ENCODE results near the gene ADAM8. TPM values are rescaled to one million over a fixed set of nuclear protein-coding genes. Genes with fewer than 3 reads are reported as not detected.
"Not testable (repeated sequence)": the region's sequence is repeated elsewhere in the genome, so short reads cannot be mapped to it uniquely, and the experiment has no call there.

ADAM8 gene
- polyA plus RNA-seq, 1 of the 3 experiments (the other 2 are of a cell fraction) = 1.7 TPM

DNA sequence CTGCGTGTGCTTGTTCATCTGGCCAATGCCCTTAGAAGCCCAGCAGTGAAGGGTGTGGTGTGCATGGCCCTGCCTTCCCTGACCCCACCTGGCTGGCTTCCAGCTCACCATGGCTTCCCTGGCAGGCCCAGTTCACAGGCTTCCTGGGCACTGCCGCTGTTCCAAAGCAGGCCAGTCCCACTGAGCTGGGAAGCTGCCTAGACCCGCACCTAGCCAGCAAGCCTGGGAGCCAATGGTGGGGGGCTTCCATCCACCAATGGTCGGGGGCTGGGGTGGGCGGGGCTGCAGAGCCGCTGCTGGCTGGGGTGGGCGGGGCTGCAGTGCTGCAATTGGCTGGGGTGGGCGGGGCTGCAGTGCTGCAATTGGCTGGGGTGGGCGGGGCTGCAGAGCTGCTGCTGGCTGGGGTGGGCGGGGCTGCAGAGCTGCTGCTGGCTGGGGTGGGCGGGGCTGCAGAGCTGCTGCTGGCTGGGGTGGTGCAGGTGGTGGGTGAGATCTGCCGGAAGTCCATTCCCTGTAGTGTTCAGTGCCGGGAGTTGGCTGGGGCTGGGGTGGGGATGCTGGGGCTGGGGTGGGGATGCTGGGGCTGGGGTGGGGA lies 47.6 kb upstream of the ADAM8 start:
- Histone ChIP-seq H3F3A (replicated peaks; ENCODE audit: insufficient read depth) (peaks cover 7% of the 10 kb centered on the region), H3K79me2 (ENCODE audit: insufficient read depth) (no peaks in the 10 kb centered on the region), H3K4me3 (ENCODE audit: low read depth in 2 of 2, low read length in 1 of 2) (peak overlapping the region in 1 of 2 experiments; percentile 48; a peak in 2 of 4 replicates), H3K36me3 (replicated peaks in 1 of 2; ENCODE audit: control insufficient read depth in 1 of 2, insufficient read depth in 2 of 2, low read length in 1 of 2) (no peaks in the 10 kb centered on the region), H2AFZ (ENCODE audit: low read depth) (no peak overlapping the region), H3K9me2 (no peaks in the 10 kb centered on the region), H3K27me3 (ENCODE audit: insufficient read depth) (no peaks in the 10 kb centered on the region), H3K9me3 (no peaks in the 10 kb centered on the region), H3K9ac (no peak overlapping the region), H3K27ac (ENCODE audit: low read depth in 2 of 2, low read length in 1 of 2) (peak overlapping the region in 1 of 2 experiments; percentile 93; a peak in 2 of 4 replicates), H4K20me1 (ENCODE audit: insufficient read depth) (no peaks in the 10 kb centered on the region), H3K4me2 (peak overlapping the region; percentile 60; the same call in 1 of the 2 replicates), H3K4me1 (ENCODE audit: control insufficient read depth in 1 of 2, insufficient read depth in 2 of 2, low read depth in 1 of 2, low read length in 1 of 2) (peaks cover 7 to 36% of the 10 kb centered on the region in 2 experiments; a peak in 2 of 4 replicates)
- DNase-seq = peak; percentile 91
- TF ChIP-seq RCOR1 (IDR thresholded peaks at IDR 0.05; ENCODE audit: low read length) (peak; percentile 40; the same call in 1 of the 2 replicates), NFIC (IDR thresholded peaks at IDR 0.05; ENCODE audit: borderline replicate concordance) (peak; percentile 42; the same call in 1 of the 2 replicates), MXI1 (IDR thresholded peaks at IDR 0.05; ENCODE audit: low read depth, low read length) (peak; percentile 57; the same call in 1 of the 2 replicates), GABPA (IDR thresholded peaks at IDR 0.05; ENCODE audit: low read depth) (peak; percentile 65), MEF2A (IDR thresholded peaks at IDR 0.05; ENCODE audit: borderline replicate concordance, low read depth) (no peak), POLR2AphosphoS5 (IDR thresholded peaks at IDR 0.05; ENCODE audit: low read depth, low read length) (peak; percentile 48; the same call in 1 of the 2 replicates)
- TF ChIP-seq, protein P1, sequence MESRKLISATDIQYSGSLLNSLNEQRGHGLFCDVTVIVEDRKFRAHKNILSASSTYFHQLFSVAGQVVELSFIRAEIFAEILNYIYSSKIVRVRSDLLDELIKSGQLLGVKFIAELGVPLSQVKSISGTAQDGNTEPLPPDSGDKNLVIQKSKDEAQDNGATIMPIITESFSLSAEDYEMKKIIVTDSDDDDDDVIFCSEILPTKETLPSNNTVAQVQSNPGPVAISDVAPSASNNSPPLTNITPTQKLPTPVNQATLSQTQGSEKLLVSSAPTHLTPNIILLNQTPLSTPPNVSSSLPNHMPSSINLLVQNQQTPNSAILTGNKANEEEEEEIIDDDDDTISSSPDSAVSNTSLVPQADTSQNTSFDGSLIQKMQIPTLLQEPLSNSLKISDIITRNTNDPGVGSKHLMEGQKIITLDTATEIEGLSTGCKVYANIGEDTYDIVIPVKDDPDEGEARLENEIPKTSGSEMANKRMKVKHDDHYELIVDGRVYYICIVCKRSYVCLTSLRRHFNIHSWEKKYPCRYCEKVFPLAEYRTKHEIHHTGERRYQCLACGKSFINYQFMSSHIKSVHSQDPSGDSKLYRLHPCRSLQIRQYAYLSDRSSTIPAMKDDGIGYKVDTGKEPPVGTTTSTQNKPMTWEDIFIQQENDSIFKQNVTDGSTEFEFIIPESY (IDR thresholded peaks at IDR 0.05; ENCODE audit: borderline replicate concordance, low read depth) = no peak
- TF ChIP-seq, protein P2, sequence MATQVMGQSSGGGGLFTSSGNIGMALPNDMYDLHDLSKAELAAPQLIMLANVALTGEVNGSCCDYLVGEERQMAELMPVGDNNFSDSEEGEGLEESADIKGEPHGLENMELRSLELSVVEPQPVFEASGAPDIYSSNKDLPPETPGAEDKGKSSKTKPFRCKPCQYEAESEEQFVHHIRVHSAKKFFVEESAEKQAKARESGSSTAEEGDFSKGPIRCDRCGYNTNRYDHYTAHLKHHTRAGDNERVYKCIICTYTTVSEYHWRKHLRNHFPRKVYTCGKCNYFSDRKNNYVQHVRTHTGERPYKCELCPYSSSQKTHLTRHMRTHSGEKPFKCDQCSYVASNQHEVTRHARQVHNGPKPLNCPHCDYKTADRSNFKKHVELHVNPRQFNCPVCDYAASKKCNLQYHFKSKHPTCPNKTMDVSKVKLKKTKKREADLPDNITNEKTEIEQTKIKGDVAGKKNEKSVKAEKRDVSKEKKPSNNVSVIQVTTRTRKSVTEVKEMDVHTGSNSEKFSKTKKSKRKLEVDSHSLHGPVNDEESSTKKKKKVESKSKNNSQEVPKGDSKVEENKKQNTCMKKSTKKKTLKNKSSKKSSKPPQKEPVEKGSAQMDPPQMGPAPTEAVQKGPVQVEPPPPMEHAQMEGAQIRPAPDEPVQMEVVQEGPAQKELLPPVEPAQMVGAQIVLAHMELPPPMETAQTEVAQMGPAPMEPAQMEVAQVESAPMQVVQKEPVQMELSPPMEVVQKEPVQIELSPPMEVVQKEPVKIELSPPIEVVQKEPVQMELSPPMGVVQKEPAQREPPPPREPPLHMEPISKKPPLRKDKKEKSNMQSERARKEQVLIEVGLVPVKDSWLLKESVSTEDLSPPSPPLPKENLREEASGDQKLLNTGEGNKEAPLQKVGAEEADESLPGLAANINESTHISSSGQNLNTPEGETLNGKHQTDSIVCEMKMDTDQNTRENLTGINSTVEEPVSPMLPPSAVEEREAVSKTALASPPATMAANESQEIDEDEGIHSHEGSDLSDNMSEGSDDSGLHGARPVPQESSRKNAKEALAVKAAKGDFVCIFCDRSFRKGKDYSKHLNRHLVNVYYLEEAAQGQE (IDR thresholded peaks at IDR 0.05; ENCODE audit: low read depth, low read length) = no peak
- ChIA-PET POLR2A (interaction anchor here (0.8 to 1.7 kb wide), 5 partner anchors 9 to 49 kb away, joined by 3 to 6 read pairs (median 4); partner anchors contain the start of genes CALY and ECHS1), CTCF (interaction anchor here (0.6 to 2.9 kb wide), 4 partner anchors 10 to 808 kb away, joined by 3 to 15 read pairs (median 7); partner anchors contain the start of gene CALY)
- WGBS (ENCODE audit: low lambda C conversion rate) = 0% methylated on average over 3 of the region's 13 CpGs

GRCh38 chr10:133322064-133322709 lies 45.5 kb upstream of the ADAM8 start:
- H3K27ac ChIP-seq (ENCODE audit: low read depth in 2 of 2, low read length in 1 of 2); H4K20me1 ChIP-seq (ENCODE audit: insufficient read depth); H3K4me3 ChIP-seq (ENCODE audit: low read depth in 2 of 2, low read length in 1 of 2); CTCF ChIA-PET; POLR2A ChIA-PET; H2AFZ ChIP-seq (ENCODE audit: low read depth); H3K9ac ChIP-seq; H3K9me3 ChIP-seq; H3K4me2 ChIP-seq; H3K9me2 ChIP-seq; H3K36me3 ChIP-seq (replicated peaks in 1 of 2; ENCODE audit: control insufficient read depth in 1 of 2, insufficient read depth in 2 of 2, low read length in 1 of 2); H3K79me2 ChIP-seq (ENCODE audit: insufficient read depth); H3F3A ChIP-seq (replicated peaks; ENCODE audit: insufficient read depth); H3K27me3 ChIP-seq (ENCODE audit: insufficient read depth); DNase-seq: not testable (repeated sequence)
- peaks cover 2 to 23% of the 10 kb centered on the region in 2 experiments; a peak in 2 of 4 replicates for H3K4me1 ChIP-seq (ENCODE audit: control insufficient read depth in 1 of 2, insufficient read depth in 2 of 2, low read depth in 1 of 2, low read length in 1 of 2)
- 93% methylated on average over 12 of the region's 14 CpGs for whole genome bisulfite sequencing (ENCODE audit: low lambda C conversion rate)

DNA sequence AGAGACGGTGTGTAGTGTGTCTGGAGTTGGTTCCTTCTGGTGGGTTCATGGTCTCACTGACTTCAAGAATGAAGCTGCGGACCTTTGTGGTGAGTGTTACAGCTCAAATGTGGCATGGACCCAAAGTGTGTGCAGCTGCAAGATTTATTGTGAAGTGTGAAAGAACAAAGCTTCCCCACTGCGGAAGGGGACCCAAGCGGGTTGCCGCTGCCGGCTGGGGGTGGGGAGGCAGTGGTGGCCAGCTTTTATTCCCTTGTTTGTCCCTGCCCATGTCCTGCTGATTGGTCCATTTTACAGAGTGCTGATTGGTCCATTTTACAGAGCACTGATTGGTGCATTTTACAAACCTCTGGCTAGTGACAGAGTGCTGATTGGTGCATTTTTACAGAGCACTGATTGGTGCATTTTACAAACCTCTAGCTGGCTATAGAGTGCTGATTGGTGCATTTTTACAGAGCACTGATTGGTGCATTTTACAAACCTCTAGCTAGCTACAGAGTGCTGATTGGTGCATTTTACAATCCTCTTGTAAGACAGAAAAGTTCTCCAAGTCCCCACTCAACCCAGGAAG lies 44.3 kb upstream of the ADAM8 start:
- H2AFZ ChIP-seq (ENCODE audit: low read depth); DNase-seq; H3K36me3 ChIP-seq (replicated peaks in 1 of 2; ENCODE audit: control insufficient read depth in 1 of 2, insufficient read depth in 2 of 2, low read length in 1 of 2); H4K20me1 ChIP-seq (ENCODE audit: insufficient read depth); H3K4me2 ChIP-seq; H3F3A ChIP-seq (replicated peaks; ENCODE audit: insufficient read depth); H3K27me3 ChIP-seq (ENCODE audit: insufficient read depth); H3K27ac ChIP-seq (ENCODE audit: low read depth in 2 of 2, low read length in 1 of 2); POLR2A ChIA-PET; H3K9me2 ChIP-seq; H3K79me2 ChIP-seq (ENCODE audit: insufficient read depth); H3K9ac ChIP-seq; H3K9me3 ChIP-seq; H3K4me3 ChIP-seq (ENCODE audit: low read depth in 2 of 2, low read length in 1 of 2): not testable (repeated sequence)
- CTCF ChIA-PET = interaction anchor here (3.7 kb wide), 1 partner anchor 8 kb away, joined by 25 read pairs; no protein-coding TSS in a partner anchor
- WGBS (ENCODE audit: low lambda C conversion rate) = 88% methylated on average over 4 of the region's 6 CpGs
- peaks cover 0 to 12% of the 10 kb centered on the region in 2 experiments; a peak in 1 of 4 replicates for H3K4me1 ChIP-seq (ENCODE audit: control insufficient read depth in 1 of 2, insufficient read depth in 2 of 2, low read depth in 1 of 2, low read length in 1 of 2)
